Prostate gland (tissue), 2 donors: ENCODE data around the gene SEMA6A.

Experiments
- POLR2A ChIP-seq: fragments of 450-650 bp; IDR thresholded peaks from one replicate; pipeline ENCODE4 v1.6.1; 2016; ENCODE audit warnings: antibody characterized with exemption, mild to moderate bottlenecking
- TF ChIP-seq, protein P1 (sequence below), 4 experiments: fragments of 200-600 bp in 2 of 4; fragments of 450-650 bp in 2 of 4; sonication (generic) in 2 of 4; IDR thresholded peaks; 1 replicate in 3 of 4; 2 replicates in 1 of 4; pipeline ENCODE4 v1.5.1; 2016 to 2019; ENCODE audit warnings: antibody characterized with exemption in 4 of 4, mild to moderate bottlenecking in 2 of 4, moderate library complexity in 2 of 4

DNA sequence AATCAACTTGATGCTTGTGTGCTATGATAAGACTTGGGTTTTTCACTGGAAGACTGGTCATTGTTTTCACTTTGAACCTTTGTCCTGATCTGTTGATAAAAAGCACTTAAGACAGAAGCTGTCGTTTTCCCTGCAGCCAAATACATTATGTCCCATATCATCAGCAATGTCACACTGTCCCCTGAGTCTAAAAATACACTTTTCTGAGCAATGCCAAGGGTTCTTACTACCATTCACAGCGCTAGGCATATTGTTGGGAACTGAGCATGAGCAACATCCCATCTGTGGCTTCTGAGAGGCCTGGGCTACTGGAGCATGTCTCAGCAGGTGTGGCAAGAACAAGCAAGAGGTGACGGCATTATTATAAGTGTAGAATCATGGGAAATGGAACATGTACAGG, 81.8 kb downstream of the SEMA6A start:
- no peak for TF ChIP-seq POLR2A
- TF ChIP-seq, protein P1, sequence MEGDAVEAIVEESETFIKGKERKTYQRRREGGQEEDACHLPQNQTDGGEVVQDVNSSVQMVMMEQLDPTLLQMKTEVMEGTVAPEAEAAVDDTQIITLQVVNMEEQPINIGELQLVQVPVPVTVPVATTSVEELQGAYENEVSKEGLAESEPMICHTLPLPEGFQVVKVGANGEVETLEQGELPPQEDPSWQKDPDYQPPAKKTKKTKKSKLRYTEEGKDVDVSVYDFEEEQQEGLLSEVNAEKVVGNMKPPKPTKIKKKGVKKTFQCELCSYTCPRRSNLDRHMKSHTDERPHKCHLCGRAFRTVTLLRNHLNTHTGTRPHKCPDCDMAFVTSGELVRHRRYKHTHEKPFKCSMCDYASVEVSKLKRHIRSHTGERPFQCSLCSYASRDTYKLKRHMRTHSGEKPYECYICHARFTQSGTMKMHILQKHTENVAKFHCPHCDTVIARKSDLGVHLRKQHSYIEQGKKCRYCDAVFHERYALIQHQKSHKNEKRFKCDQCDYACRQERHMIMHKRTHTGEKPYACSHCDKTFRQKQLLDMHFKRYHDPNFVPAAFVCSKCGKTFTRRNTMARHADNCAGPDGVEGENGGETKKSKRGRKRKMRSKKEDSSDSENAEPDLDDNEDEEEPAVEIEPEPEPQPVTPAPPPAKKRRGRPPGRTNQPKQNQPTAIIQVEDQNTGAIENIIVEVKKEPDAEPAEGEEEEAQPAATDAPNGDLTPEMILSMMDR (IDR thresholded peaks at IDR 0.05), result no peak
